Measurements from ENCODE around the gene IP6K2. TPM values are rescaled to one million over a fixed set of nuclear protein-coding genes. Genes with fewer than 3 reads are reported as not detected.

Gene IP6K2
- total and polyA plus RNA-seq, 10 of the 15 experiments (the other 5 are each of a cell fraction or from before 2014, with no cell fraction given): 25.8 to 95.9 (median 69.0) TPM

- TF ChIP-seq, protein P1, sequence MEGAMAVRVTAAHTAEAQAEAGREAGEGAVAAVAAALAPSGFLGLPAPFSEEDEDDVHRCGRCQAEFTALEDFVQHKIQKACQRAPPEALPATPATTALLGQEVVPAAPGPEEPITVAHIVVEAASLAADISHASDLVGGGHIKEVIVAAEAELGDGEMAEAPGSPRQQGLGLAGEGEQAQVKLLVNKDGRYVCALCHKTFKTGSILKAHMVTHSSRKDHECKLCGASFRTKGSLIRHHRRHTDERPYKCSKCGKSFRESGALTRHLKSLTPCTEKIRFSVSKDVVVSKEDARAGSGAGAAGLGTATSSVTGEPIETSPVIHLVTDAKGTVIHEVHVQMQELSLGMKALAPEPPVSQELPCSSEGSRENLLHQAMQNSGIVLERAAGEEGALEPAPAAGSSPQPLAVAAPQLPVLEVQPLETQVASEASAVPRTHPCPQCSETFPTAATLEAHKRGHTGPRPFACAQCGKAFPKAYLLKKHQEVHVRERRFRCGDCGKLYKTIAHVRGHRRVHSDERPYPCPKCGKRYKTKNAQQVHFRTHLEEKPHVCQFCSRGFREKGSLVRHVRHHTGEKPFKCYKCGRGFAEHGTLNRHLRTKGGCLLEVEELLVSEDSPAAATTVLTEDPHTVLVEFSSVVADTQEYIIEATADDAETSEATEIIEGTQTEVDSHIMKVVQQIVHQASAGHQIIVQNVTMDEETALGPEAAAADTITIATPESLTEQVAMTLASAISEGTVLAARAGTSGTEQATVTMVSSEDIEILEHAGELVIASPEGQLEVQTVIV (IDR thresholded peaks at IDR 0.05; ENCODE audit: borderline replicate concordance, partially characterized antibody): peak; percentile 66
- no peak for TF ChIP-seq SMARCA5 (IDR thresholded peaks at IDR 0.05)
- no peak for TF ChIP-seq YY1 (IDR thresholded peaks at IDR 0.05; ENCODE audit: low read depth, low read length)
- TF ChIP-seq POU2F2 (IDR thresholded peaks at IDR 0.05; ENCODE audit: borderline replicate concordance, low read depth, low read length): peak; percentile 37; the same call in 1 of the 3 replicates
- TF ChIP-seq PAX8 (IDR thresholded peaks at IDR 0.05): no peak
- TF ChIP-seq, protein P2, sequence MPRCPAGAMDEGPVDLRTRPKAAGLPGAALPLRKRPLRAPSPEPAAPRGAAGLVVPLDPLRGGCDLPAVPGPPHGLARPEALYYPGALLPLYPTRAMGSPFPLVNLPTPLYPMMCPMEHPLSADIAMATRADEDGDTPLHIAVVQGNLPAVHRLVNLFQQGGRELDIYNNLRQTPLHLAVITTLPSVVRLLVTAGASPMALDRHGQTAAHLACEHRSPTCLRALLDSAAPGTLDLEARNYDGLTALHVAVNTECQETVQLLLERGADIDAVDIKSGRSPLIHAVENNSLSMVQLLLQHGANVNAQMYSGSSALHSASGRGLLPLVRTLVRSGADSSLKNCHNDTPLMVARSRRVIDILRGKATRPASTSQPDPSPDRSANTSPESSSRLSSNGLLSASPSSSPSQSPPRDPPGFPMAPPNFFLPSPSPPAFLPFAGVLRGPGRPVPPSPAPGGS (IDR thresholded peaks at IDR 0.05; ENCODE audit: borderline replicate concordance, insufficient read depth, low read depth, low read length, poor library complexity, severe bottlenecking): peak; percentile 35
- no peak for TF ChIP-seq HDGF (IDR thresholded peaks at IDR 0.05)
- TF ChIP-seq CTCF (IDR thresholded peaks at IDR 0.05 in 2 of 3, conservative IDR thresholded peaks at IDR 0.05 in 1 of 3; ENCODE audit: control insufficient read depth in 2 of 3, extremely low read depth in 1 of 3, insufficient read depth in 1 of 3, low read depth in 3 of 3, low read length in 3 of 3): peak; percentile 88 to 91 (median 90)
- peak; percentile 37; the same call in 1 of the 2 replicates for TF ChIP-seq CHD2 (IDR thresholded peaks at IDR 0.05; ENCODE audit: borderline replicate concordance, low read depth, low read length)
- TF ChIP-seq RFX5 (IDR thresholded peaks at IDR 0.05; ENCODE audit: low read depth, low read length): peak; percentile 50
- TF ChIP-seq USF1 (IDR thresholded peaks at IDR 0.05; ENCODE audit: borderline replicate concordance, extremely low read length, insufficient read depth, low read depth, low read length): no peak
- TF ChIP-seq RUNX3 (IDR thresholded peaks at IDR 0.05; ENCODE audit: low read length): peak; percentile 87
- TF ChIP-seq RAD21 (IDR thresholded peaks at IDR 0.05; ENCODE audit: insufficient read depth, low read depth, low read length): no peak
- TF ChIP-seq EGR1 (IDR thresholded peaks at IDR 0.05; ENCODE audit: borderline replicate concordance in 1 of 2, low read depth in 2 of 2, low read length in 2 of 2): peak in 1 of 2 experiments; percentile 14; a peak in 1 of 3 replicates
- peak in 1 of 2 experiments; percentile 61; a peak in 1 of 4 replicates for TF ChIP-seq SRF (IDR thresholded peaks at IDR 0.05; ENCODE audit: low read depth in 2 of 2, low read length in 2 of 2)
- TF ChIP-seq E2F4 (IDR thresholded peaks at IDR 0.05; ENCODE audit: low read depth, low read length): no peak
- TF ChIP-seq KLF5 (IDR thresholded peaks at IDR 0.05; ENCODE audit: partially characterized antibody): peak; percentile 74
- peak; percentile 72 for TF ChIP-seq POLR2A (IDR thresholded peaks at IDR 0.05; ENCODE audit: low read depth, low read length)
- no peak for TF ChIP-seq ZZZ3 (IDR thresholded peaks at IDR 0.05; ENCODE audit: control insufficient read depth, insufficient read length, low read depth)
- peak; percentile 76 for TF ChIP-seq GATAD2B (conservative IDR thresholded peaks at IDR 0.05; ENCODE audit: low read depth)
- no peak for TF ChIP-seq PAX5 (IDR thresholded peaks at IDR 0.05; ENCODE audit: borderline replicate concordance, low read depth, low read length)
- peak; percentile 81 for TF ChIP-seq SP1 (IDR thresholded peaks at IDR 0.05; ENCODE audit: low read depth, low read length)
Observed at GRCh38 chr3:48663489-48664312, 53.3 kb downstream of the IP6K2 start (continued).

Data from GM12878 (cell line).